HCT116 (cell line): ENCODE data around the gene COL19A1. TPM values are rescaled to one million over a fixed set of nuclear protein-coding genes. Genes with fewer than 3 reads are reported as not detected.

Source experiments
- ATAC-seq: fragments of 200-7000 bp; cut with Tn5 transposase; 2 replicates; pipeline ENCODE4 v1.9.1; 2020; ENCODE audit warnings: mild to moderate bottlenecking, moderate library complexity
- BruUV-seq: library from RNA; stranded (reverse); fragments of 400-500 nt; replicated peaks from 2 replicates; lab custom pipeline; 2021; lab: Mats Ljungman, UMichigan
- CTCF ChIA-PET: fragments of 300-600 bp; sonication (Branson Sonifier 250); formaldehyde crosslinking; loops from one replicate; lab custom pipeline; 2021; ENCODE audit warnings: antibody characterized with exemption; lab: Charles Lee
- POLR2A ChIA-PET: fragments of 300-600, 350-600 bp; sonication (Branson Sonifier 250); formaldehyde crosslinking; loops from one replicate; lab custom pipeline; 2021; ENCODE audit warnings: antibody characterized with exemption; lab: Charles Lee
- RAD21 ChIA-PET, 2 experiments: fragments of 300-600 bp; sonication (Branson Sonifier 250); formaldehyde crosslinking; loops; one replicate each; lab custom pipeline; 2023; ENCODE audit warnings: low total read pairs in 2 of 2; ENCODE audit not compliant: uncharacterized antibody in 2 of 2, unreplicated experiment in 2 of 2, low non-redundant PET in 1 of 2; lab: Charles Lee
- DNase-seq: peaks from one replicate; pipeline ENCODE4 v3.0.0-alpha.2; 2010; ENCODE audit warnings: low read depth, low spot score
- H2AFZ ChIP-seq: fragments of 200-600 bp; shearing (Covaris generic), sonication (generic); 2 replicates; pipeline ENCODE4 v1.6.1; 2017; ENCODE audit warnings: low read depth, mixed run types, mixed read lengths, antibody characterized with exemption, low read length; ENCODE audit not compliant: poor library complexity, severe bottlenecking
- H3K27ac ChIP-seq: 2 replicates; pipeline ENCODE4 v1.5.1; 2012; ENCODE audit warnings: low read depth, low read length
- H3K27me3 ChIP-seq: fragments of 200-600 bp; sonication (generic); 2 replicates; pipeline ENCODE4 v1.6.1; 2016; ENCODE audit warnings: mixed run types, low read length, mixed read lengths; ENCODE audit not compliant: insufficient read depth
- H3K36me3 ChIP-seq, 2 experiments: fragments of 200-500 bp in 1 of 2; fragments of 200-600 bp in 1 of 2; sonication (Bioruptor generic) in 1 of 2; sonication (generic) in 1 of 2; 2 replicates each; pipeline versions ENCODE4 v1.5.1 to v1.6.1; 2014 to 2016; ENCODE audit warnings: low read length in 2 of 2, inconsistent platforms in 1 of 2, mixed read lengths in 1 of 2, mixed run types in 1 of 2; ENCODE audit not compliant: insufficient read depth in 2 of 2, control insufficient read depth in 1 of 2
- H3K4me1 ChIP-seq, 2 experiments: fragments of 200-600 bp in 1 of 2; sonication (generic) in 1 of 2; 2 replicates each; pipeline versions ENCODE4 v1.5.1 to v1.6.1; 2012 to 2017; ENCODE audit warnings: low read length in 2 of 2, inconsistent platforms in 1 of 2, mild to moderate bottlenecking in 1 of 2, mixed read lengths in 1 of 2, mixed run types in 1 of 2, moderate library complexity in 1 of 2; ENCODE audit not compliant: insufficient read depth in 2 of 2, control insufficient read depth in 1 of 2
- H3K4me2 ChIP-seq: fragments of 200-600 bp; sonication (generic); 2 replicates; pipeline ENCODE4 v1.6.1; 2017; ENCODE audit warnings: mixed run types, low read length, mixed read lengths
- H3K4me3 ChIP-seq, 2 experiments: fragments of 200-600 bp in 1 of 2; sonication (generic) in 1 of 2; replicated peaks in 1 of 2; 2 replicates each; pipeline ENCODE4 v1.5.1; 2011 to 2016; ENCODE audit warnings: low read length in 2 of 2, control low read depth in 1 of 2, low read depth in 1 of 2, mild to moderate bottlenecking in 1 of 2, mixed read lengths in 1 of 2, mixed run types in 1 of 2
- H3K79me2 ChIP-seq: fragments of 200-600 bp; sonication (generic); 2 replicates; pipeline ENCODE4 v1.6.1; 2017; ENCODE audit warnings: mild to moderate bottlenecking, mixed run types, low read length, moderate library complexity, mixed read lengths; ENCODE audit not compliant: insufficient read depth
- H3K9ac ChIP-seq: fragments of 200-600 bp; sonication (generic); 2 replicates; pipeline ENCODE4 v1.6.1; 2016; ENCODE audit warnings: low read length, mixed read lengths
- H3K9me2 ChIP-seq: fragments of 200-600 bp; sonication (generic), shearing (Covaris generic); 2 replicates; pipeline ENCODE4 v1.6.1; 2017; ENCODE audit warnings: mixed run types, mild to moderate bottlenecking, moderate library complexity; ENCODE audit not compliant: insufficient read depth
- H3K9me3 ChIP-seq, 2 experiments: fragments of 200-500 bp in 1 of 2; fragments of 200-600 bp in 1 of 2; sonication (Bioruptor generic) in 1 of 2; sonication (generic) in 1 of 2; 2 replicates each; pipeline ENCODE4 v1.6.1; 2014 to 2017; ENCODE audit warnings: low read length in 2 of 2, mixed read lengths in 2 of 2, inconsistent platforms in 1 of 2, low read depth in 1 of 2, mild to moderate bottlenecking in 1 of 2, mixed run types in 1 of 2, moderate library complexity in 1 of 2; ENCODE audit not compliant: control insufficient read depth in 1 of 2, insufficient read depth in 1 of 2
- H4K20me1 ChIP-seq: fragments of 200-600 bp; sonication (generic), shearing (Covaris generic); 2 replicates; pipeline ENCODE4 v1.6.1; 2017; ENCODE audit warnings: mixed run types, mild to moderate bottlenecking, moderate library complexity; ENCODE audit not compliant: insufficient read depth
- EGR1 ChIP-seq: IDR thresholded peaks from 2 replicates; pipeline ENCODE4 v1.6.1; 2012; ENCODE audit warnings: low read depth
- EZH2 ChIP-seq: fragments of 200-600 bp; sonication (generic); IDR thresholded peaks from 2 replicates; pipeline ENCODE4 v1.6.1; 2017; ENCODE audit warnings: antibody characterized with exemption, mixed run types
- EZH2phosphoT487 ChIP-seq: fragments of 200-600 bp; IDR thresholded peaks from 2 replicates; pipeline ENCODE4 v1.6.1; 2018; ENCODE audit warnings: antibody characterized with exemption, borderline replicate concordance
- FOSL1 ChIP-seq: IDR thresholded peaks from 2 replicates; pipeline ENCODE4 v1.6.1; 2012; ENCODE audit warnings: low read depth
- JUND ChIP-seq: IDR thresholded peaks from 2 replicates; pipeline ENCODE4 v1.6.1; 2012
- POLR2AphosphoS5 ChIP-seq: IDR thresholded peaks from 2 replicates; pipeline ENCODE4 v1.6.1; 2011; ENCODE audit warnings: mild to moderate bottlenecking, low read depth, low read length, moderate library complexity
- RAD21 ChIP-seq: IDR thresholded peaks from 2 replicates; pipeline ENCODE4 v1.6.1; 2012; ENCODE audit warnings: low read depth, mild to moderate bottlenecking
- REST ChIP-seq: IDR thresholded peaks from 2 replicates; pipeline ENCODE4 v1.6.1; 2012; ENCODE audit warnings: low read depth
- SP1 ChIP-seq: IDR thresholded peaks from 2 replicates; pipeline ENCODE4 v1.6.1; 2012; ENCODE audit warnings: low read depth
- YY1 ChIP-seq: IDR thresholded peaks from 2 replicates; pipeline ENCODE4 v1.6.1; 2011; ENCODE audit warnings: low read length, low read depth, moderate library complexity, mild to moderate bottlenecking; ENCODE audit not compliant: insufficient replicate concordance; ENCODE audit errors: extremely low read depth
- ZBTB33 ChIP-seq: IDR thresholded peaks from 2 replicates; pipeline ENCODE4 v1.6.1; 2011; ENCODE audit warnings: mild to moderate bottlenecking, low read length, moderate library complexity; ENCODE audit not compliant: insufficient replicate concordance; ENCODE audit errors: extremely low read depth
- ZFX ChIP-seq: fragments of 450-650 bp; IDR thresholded peaks from 2 replicates; pipeline ENCODE4 v1.6.1; 2017
- ZNF274 ChIP-seq: fragments of 200-500 bp; sonication (Bioruptor generic); IDR thresholded peaks from 2 replicates; pipeline ENCODE4 v1.6.1; 2014; ENCODE audit warnings: mild to moderate bottlenecking, low read depth, low read length, inconsistent platforms
- intact Hi-C: fragments of 100-400 bp; cut with micrococcal nuclease; formaldehyde crosslinking; loops from 2 replicates; pipeline ENCODE4 v1.10.0; 2022
- total RNA-seq: library from RNA; stranded (reverse); gene quantifications from one replicate; pipeline ENCODE4 v1.2.1, GENCODE V29; 2021; ENCODE audit not compliant: unreplicated experiment
- TF ChIP-seq, protein P1 (sequence below), 3 experiments: fragments of 200-600 bp in 1 of 3; sonication (generic) in 1 of 3; IDR thresholded peaks in 2 of 3; conservative IDR thresholded peaks in 1 of 3; 2 replicates each; pipeline ENCODE4 v1.5.1; 2012 to 2017; ENCODE audit warnings: low read depth in 2 of 3, low read length in 2 of 3, antibody characterized with exemption in 1 of 3, borderline replicate concordance in 1 of 3, control low read depth in 1 of 3, mild to moderate bottlenecking in 1 of 3, mixed read lengths in 1 of 3, mixed run types in 1 of 3, moderate library complexity in 1 of 3; ENCODE audit not compliant: insufficient read depth in 1 of 3

Gene COL19A1
- total RNA-seq, 1 experiment from 2014 or later: not detected

- ATAC-seq (no peak), DNase-seq (no peak)
- Histone ChIP-seq H3K4me3 (no peak overlapping the region), H3K27me3 (0 out of 2 replicates have a peak, but pooled peaks cover 3% of the 10 kb centered on the region), H3K9ac (no peak overlapping the region), H3K9me2 (no peaks in the 10 kb centered on the region), H2AFZ (no peak overlapping the region), H3K79me2 (no peaks in the 10 kb centered on the region), H3K9me3 (no peaks in the 10 kb centered on the region), H3K4me2 (no peak overlapping the region), H3K4me1 (no peaks in the 10 kb centered on the region), H4K20me1 (no peaks in the 10 kb centered on the region), H3K36me3 (no peaks in the 10 kb centered on the region), H3K27ac (no peak overlapping the region)
- ChIA-PET POLR2A (no interaction called here), CTCF (no interaction called here), RAD21 (no interaction called here)
- no TSS peak for BruUV-seq
- intact Hi-C loops: no loop called here
- no peak for TF ChIP-seq POLR2AphosphoS5
- no peak for TF ChIP-seq FOSL1
Measured at GRCh38 chr6:69841862-69842261, 24.5 kb upstream of the COL19A1 start.

GRCh38 chr6:69843189-69843588 is 23.2 kb upstream of the COL19A1 start:
- no peak overlapping the region for H3K27ac ChIP-seq
- H3K27me3 ChIP-seq: 0 out of 2 replicates have a peak, but pooled peaks cover 3% of the 10 kb centered on the region
- no peak overlapping the region for H3K4me2 ChIP-seq
- ChIA-PET CTCF (no interaction called here), RAD21 (no interaction called here), POLR2A (no interaction called here)
- no peaks in the 10 kb centered on the region for H4K20me1 ChIP-seq
- H3K79me2 ChIP-seq: no peaks in the 10 kb centered on the region
- intact Hi-C loops: no loop called here
- H3K9me3 ChIP-seq: no peaks in the 10 kb centered on the region
- DNase-seq (no peak), ATAC-seq (no peak)
- H3K4me1 ChIP-seq: no peaks in the 10 kb centered on the region
- H3K9ac ChIP-seq: no peak overlapping the region
- H3K4me3 ChIP-seq: no peak overlapping the region
- no peaks in the 10 kb centered on the region for H3K9me2 ChIP-seq
- BruUV-seq: no TSS peak
- H3K36me3 ChIP-seq: no peaks in the 10 kb centered on the region
- no peak overlapping the region for H2AFZ ChIP-seq
- TF ChIP-seq EZH2phosphoT487: no peak
- no peak for TF ChIP-seq ZFX
- TF ChIP-seq, protein P1, sequence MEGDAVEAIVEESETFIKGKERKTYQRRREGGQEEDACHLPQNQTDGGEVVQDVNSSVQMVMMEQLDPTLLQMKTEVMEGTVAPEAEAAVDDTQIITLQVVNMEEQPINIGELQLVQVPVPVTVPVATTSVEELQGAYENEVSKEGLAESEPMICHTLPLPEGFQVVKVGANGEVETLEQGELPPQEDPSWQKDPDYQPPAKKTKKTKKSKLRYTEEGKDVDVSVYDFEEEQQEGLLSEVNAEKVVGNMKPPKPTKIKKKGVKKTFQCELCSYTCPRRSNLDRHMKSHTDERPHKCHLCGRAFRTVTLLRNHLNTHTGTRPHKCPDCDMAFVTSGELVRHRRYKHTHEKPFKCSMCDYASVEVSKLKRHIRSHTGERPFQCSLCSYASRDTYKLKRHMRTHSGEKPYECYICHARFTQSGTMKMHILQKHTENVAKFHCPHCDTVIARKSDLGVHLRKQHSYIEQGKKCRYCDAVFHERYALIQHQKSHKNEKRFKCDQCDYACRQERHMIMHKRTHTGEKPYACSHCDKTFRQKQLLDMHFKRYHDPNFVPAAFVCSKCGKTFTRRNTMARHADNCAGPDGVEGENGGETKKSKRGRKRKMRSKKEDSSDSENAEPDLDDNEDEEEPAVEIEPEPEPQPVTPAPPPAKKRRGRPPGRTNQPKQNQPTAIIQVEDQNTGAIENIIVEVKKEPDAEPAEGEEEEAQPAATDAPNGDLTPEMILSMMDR (IDR thresholded peaks at IDR 0.05 in 2 of 3, conservative IDR thresholded peaks at IDR 0.05 in 1 of 3; ENCODE audit: borderline replicate concordance in 1 of 3, insufficient read depth in 1 of 3, low read depth in 2 of 3, low read length in 2 of 3): no peak
- TF ChIP-seq ZBTB33: no peak
- TF ChIP-seq JUND: no peak
- no peak for TF ChIP-seq RAD21
- TF ChIP-seq SP1: no peak
- no peak for TF ChIP-seq ZNF274
- TF ChIP-seq REST: no peak
- no peak for TF ChIP-seq YY1
- no peak for TF ChIP-seq FOSL1
- TF ChIP-seq EZH2: no peak
- TF ChIP-seq EGR1: no peak
